Panc1 (cell line): ENCODE results near the gene ACAT2. TPM values are rescaled to one million over a fixed set of nuclear protein-coding genes. Genes with fewer than 3 reads are reported as not detected.

ENCODE experiments used
- ATAC-seq: fragments of 200-7000 bp; cut with Tn5 transposase; 2 replicates; pipeline ENCODE4 v1.9.1; 2020; ENCODE audit warnings: mild to moderate bottlenecking, moderate library complexity
- BruUV-seq: library from RNA; stranded (reverse); fragments of 400-500 nt; replicated peaks from 2 replicates; lab custom pipeline; 2021; lab: Mats Ljungman, UMichigan
- CTCF ChIA-PET: fragments of 300-600 bp; sonication (Branson Sonifier 250); formaldehyde crosslinking; loops from one replicate; lab custom pipeline; 2022; ENCODE audit warnings: antibody characterized with exemption; lab: Charles Lee
- POLR2A ChIA-PET: fragments of 300-600 bp; sonication (Branson Sonifier 250); formaldehyde crosslinking; loops from one replicate; lab custom pipeline; 2022; ENCODE audit warnings: antibody characterized with exemption; lab: Charles Lee
- DNase-seq: peaks from one replicate; pipeline ENCODE4 v3.0.0-alpha.2; 2010; ENCODE audit warnings: low read depth, low spot score
- H3K27ac ChIP-seq: 2 replicates; pipeline ENCODE4 v1.5.1; 2011; ENCODE audit warnings: mild to moderate bottlenecking, low read length, inconsistent platforms
- H3K27me3 ChIP-seq: fragments of 200-500 bp; sonication (Bioruptor generic); 2 replicates; pipeline ENCODE4 v1.6.0; 2014; ENCODE audit warnings: low read length, inconsistent platforms; ENCODE audit not compliant: control insufficient read depth, insufficient read depth
- H3K36me3 ChIP-seq: fragments of 200-500 bp; sonication (Bioruptor generic); 2 replicates; pipeline ENCODE4 v1.5.1; 2014; ENCODE audit warnings: inconsistent platforms, mild to moderate bottlenecking, low read length, moderate library complexity; ENCODE audit not compliant: control insufficient read depth, insufficient read depth
- H3K4me1 ChIP-seq: 2 replicates; pipeline ENCODE4 v1.5.1; 2011; ENCODE audit warnings: inconsistent platforms, mild to moderate bottlenecking, low read length, moderate library complexity; ENCODE audit not compliant: control insufficient read depth, insufficient read depth
- H3K4me3 ChIP-seq, 2 experiments: 2 replicates each; pipeline ENCODE4 v1.5.1; 2011 to 2012; ENCODE audit warnings: low read depth in 2 of 2, low read length in 2 of 2, mild to moderate bottlenecking in 2 of 2, inconsistent platforms in 1 of 2, moderate library complexity in 1 of 2
- H3K9me3 ChIP-seq: fragments of 200-500 bp; sonication (Bioruptor generic); 2 replicates; pipeline ENCODE4 v1.5.1; 2014; ENCODE audit warnings: low read depth, mild to moderate bottlenecking, inconsistent platforms, low read length, moderate library complexity; ENCODE audit not compliant: control insufficient read depth, insufficient read depth
- POLR2AphosphoS5 ChIP-seq: IDR thresholded peaks from 2 replicates; pipeline ENCODE4 v1.6.1; 2012; ENCODE audit warnings: mild to moderate bottlenecking, low read depth, low read length, moderate library complexity
- SIN3A ChIP-seq: IDR thresholded peaks from 2 replicates; pipeline ENCODE4 v1.6.1; 2012; ENCODE audit warnings: low read depth, mild to moderate bottlenecking, low read length, moderate library complexity, borderline replicate concordance; ENCODE audit not compliant: insufficient read depth
- TCF7L2 ChIP-seq: IDR thresholded peaks from 2 replicates; pipeline ENCODE4 v1.6.1; 2011; ENCODE audit warnings: mild to moderate bottlenecking, low read depth, low read length, inconsistent platforms
- in situ Hi-C: cut with HindIII; loops from 2 replicates; pipeline ENCODE4 v1.10.0; 2016; ENCODE audit warnings: low sequenced_read_pairs, low pct_unique_long_range_greater_than_20kb
- intact Hi-C: fragments of 100-400 bp; cut with micrococcal nuclease; formaldehyde crosslinking; loops from one replicate; pipeline ENCODE4 v1.10.0; 2022; ENCODE audit not compliant: unreplicated experiment
- total RNA-seq: library from RNA; stranded (reverse); gene quantifications from one replicate; pipeline ENCODE4 v1.2.1, GENCODE V29; 2021; ENCODE audit not compliant: unreplicated experiment
- TF ChIP-seq, protein P1 (sequence below), 2 experiments: IDR thresholded peaks; 2 replicates each; pipeline ENCODE4 v1.6.1; 2011 to 2012; ENCODE audit warnings: low read depth in 2 of 2, control low read depth in 1 of 2, low read length in 1 of 2, mild to moderate bottlenecking in 1 of 2, moderate library complexity in 1 of 2; ENCODE audit not compliant: insufficient read depth in 1 of 2
- TF ChIP-seq, protein P2 (sequence below): fragments of 450-650 bp; IDR thresholded peaks from 2 replicates; pipeline ENCODE4 v1.5.1; 2017; ENCODE audit warnings: mild to moderate bottlenecking

ACAT2 gene
- total RNA-seq, 1 experiment from 2014 or later: 112 TPM

DNA sequence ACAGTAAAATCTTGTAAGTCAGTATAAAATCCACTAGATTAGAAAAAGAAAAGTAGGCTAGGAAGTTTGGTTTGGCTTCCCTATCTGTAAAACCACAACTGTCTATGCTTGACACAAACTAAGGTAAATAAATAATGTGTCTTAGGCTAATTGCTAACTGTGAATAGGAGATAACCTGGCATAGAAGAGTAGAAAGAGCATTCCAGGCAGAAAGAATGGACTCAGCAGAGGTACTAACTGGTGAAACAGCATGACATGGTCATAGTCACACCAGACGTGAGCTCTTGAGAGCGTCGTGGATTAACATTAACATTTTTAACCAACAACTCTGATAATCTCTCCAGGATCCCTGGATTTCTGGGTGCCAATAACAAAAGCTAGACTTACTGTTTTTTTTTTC lies 43.2 kb upstream of the ACAT2 start:
- POLR2A ChIA-PET: no interaction called here
- CTCF ChIA-PET: no interaction called here
- Histone ChIP-seq H3K4me1 (0 out of 2 replicates have a peak, but pooled peaks cover 3% of the 10 kb centered on the region), H3K4me3 (no peak overlapping the region), H3K9me3 (no peaks in the 10 kb centered on the region), H3K27ac (no peak overlapping the region), H3K36me3 (no peaks in the 10 kb centered on the region), H3K27me3 (no peaks in the 10 kb centered on the region)
- no TSS peak for BruUV-seq
- TF ChIP-seq, protein P1, sequence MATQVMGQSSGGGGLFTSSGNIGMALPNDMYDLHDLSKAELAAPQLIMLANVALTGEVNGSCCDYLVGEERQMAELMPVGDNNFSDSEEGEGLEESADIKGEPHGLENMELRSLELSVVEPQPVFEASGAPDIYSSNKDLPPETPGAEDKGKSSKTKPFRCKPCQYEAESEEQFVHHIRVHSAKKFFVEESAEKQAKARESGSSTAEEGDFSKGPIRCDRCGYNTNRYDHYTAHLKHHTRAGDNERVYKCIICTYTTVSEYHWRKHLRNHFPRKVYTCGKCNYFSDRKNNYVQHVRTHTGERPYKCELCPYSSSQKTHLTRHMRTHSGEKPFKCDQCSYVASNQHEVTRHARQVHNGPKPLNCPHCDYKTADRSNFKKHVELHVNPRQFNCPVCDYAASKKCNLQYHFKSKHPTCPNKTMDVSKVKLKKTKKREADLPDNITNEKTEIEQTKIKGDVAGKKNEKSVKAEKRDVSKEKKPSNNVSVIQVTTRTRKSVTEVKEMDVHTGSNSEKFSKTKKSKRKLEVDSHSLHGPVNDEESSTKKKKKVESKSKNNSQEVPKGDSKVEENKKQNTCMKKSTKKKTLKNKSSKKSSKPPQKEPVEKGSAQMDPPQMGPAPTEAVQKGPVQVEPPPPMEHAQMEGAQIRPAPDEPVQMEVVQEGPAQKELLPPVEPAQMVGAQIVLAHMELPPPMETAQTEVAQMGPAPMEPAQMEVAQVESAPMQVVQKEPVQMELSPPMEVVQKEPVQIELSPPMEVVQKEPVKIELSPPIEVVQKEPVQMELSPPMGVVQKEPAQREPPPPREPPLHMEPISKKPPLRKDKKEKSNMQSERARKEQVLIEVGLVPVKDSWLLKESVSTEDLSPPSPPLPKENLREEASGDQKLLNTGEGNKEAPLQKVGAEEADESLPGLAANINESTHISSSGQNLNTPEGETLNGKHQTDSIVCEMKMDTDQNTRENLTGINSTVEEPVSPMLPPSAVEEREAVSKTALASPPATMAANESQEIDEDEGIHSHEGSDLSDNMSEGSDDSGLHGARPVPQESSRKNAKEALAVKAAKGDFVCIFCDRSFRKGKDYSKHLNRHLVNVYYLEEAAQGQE (IDR thresholded peaks at IDR 0.05; ENCODE audit: insufficient read depth in 1 of 2, low read depth in 2 of 2, low read length in 1 of 2): no peak
- TF ChIP-seq, protein P2, sequence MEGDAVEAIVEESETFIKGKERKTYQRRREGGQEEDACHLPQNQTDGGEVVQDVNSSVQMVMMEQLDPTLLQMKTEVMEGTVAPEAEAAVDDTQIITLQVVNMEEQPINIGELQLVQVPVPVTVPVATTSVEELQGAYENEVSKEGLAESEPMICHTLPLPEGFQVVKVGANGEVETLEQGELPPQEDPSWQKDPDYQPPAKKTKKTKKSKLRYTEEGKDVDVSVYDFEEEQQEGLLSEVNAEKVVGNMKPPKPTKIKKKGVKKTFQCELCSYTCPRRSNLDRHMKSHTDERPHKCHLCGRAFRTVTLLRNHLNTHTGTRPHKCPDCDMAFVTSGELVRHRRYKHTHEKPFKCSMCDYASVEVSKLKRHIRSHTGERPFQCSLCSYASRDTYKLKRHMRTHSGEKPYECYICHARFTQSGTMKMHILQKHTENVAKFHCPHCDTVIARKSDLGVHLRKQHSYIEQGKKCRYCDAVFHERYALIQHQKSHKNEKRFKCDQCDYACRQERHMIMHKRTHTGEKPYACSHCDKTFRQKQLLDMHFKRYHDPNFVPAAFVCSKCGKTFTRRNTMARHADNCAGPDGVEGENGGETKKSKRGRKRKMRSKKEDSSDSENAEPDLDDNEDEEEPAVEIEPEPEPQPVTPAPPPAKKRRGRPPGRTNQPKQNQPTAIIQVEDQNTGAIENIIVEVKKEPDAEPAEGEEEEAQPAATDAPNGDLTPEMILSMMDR: no peak
- TF ChIP-seq SIN3A (no peak), POLR2AphosphoS5 (no peak), TCF7L2 (no peak)
- in situ Hi-C loops: no loop called here
- intact Hi-C loops: no loop called here
- no peak for DNase-seq
- no peak for ATAC-seq

DNA sequence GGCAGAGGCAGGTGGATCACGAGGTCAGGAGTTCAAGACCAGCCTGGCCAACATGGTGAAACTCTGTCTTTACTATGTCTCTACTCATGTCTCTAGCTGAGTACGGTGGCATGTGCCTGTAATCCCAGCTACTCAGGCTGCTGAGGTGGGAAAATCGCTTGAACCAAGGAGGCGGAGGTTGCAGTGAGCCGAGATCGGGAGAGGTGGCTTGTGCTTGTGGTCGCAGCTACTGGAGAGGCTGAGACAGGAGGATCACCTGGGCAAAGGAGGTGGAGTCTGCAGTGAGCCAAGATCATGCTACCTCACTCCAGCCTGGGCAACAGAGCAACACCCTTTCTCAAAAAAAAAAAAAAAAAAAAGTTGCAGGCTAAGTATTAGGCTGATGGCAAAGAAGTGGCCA lies 42.6 kb upstream of the ACAT2 start:
- no peak for TF ChIP-seq POLR2AphosphoS5
- TF ChIP-seq TCF7L2: no peak
- no peak for TF ChIP-seq SIN3A
- TF ChIP-seq, protein P2: no peak
- TF ChIP-seq, protein P1 (IDR thresholded peaks at IDR 0.05; ENCODE audit: insufficient read depth in 1 of 2, low read depth in 2 of 2, low read length in 1 of 2): no peak
- 0 out of 2 replicates have a peak, but pooled peaks cover 3% of the 10 kb centered on the region for H3K4me1 ChIP-seq
- ATAC-seq (no peak), DNase-seq (no peak)
- no peaks in the 10 kb centered on the region for H3K27me3 ChIP-seq
- BruUV-seq: no TSS peak
- CTCF ChIA-PET: interaction anchor here (0.7 kb wide), 1 partner anchor 148 kb away, joined by 4 read pairs; no protein-coding TSS in a partner anchor
- intact Hi-C loops (no loop called here), in situ Hi-C loops (no loop called here)
- no peak overlapping the region for H3K27ac ChIP-seq
- no peak overlapping the region for H3K4me3 ChIP-seq
- POLR2A ChIA-PET: no interaction called here
- H3K36me3 ChIP-seq: no peaks in the 10 kb centered on the region
- no peaks in the 10 kb centered on the region for H3K9me3 ChIP-seq
